Loucy (cell line): ENCODE measurements around the gene SRSF7.

ENCODE experiments used
- H2AFZ ChIP-seq: fragments of 200-600 bp; sonication (generic); 2 replicates; pipeline ENCODE4 v1.6.0; 2016; ENCODE audit warnings: antibody characterized with exemption, mild to moderate bottlenecking, low read length, moderate library complexity
- H3F3A ChIP-seq: fragments of 200-600 bp; 2 replicates; pipeline ENCODE4 v1.6.0; 2016; ENCODE audit warnings: antibody characterized with exemption, low read depth, mild to moderate bottlenecking
- H3K27me3 ChIP-seq: fragments of 200-600 bp; sonication (generic); 2 replicates; pipeline ENCODE4 v1.6.1; 2014; ENCODE audit warnings: low read length, mild to moderate bottlenecking; ENCODE audit not compliant: insufficient read depth, poor library complexity, severe bottlenecking
- H3K36me3 ChIP-seq: fragments of 200-600 bp; sonication (generic); 2 replicates; pipeline ENCODE4 v1.6.1; 2016; ENCODE audit warnings: low read length; ENCODE audit not compliant: insufficient read depth
- H3K4me1 ChIP-seq: fragments of 200-600 bp; sonication (generic); 2 replicates; pipeline ENCODE4 v1.5.1; 2014; ENCODE audit warnings: low read length, mild to moderate bottlenecking; ENCODE audit not compliant: insufficient read depth, poor library complexity, severe bottlenecking
- H3K4me2 ChIP-seq: fragments of 200-600 bp; sonication (generic); 2 replicates; pipeline ENCODE4 v1.6.0; 2014; ENCODE audit warnings: antibody characterized with exemption, low read length, low read depth, mild to moderate bottlenecking; ENCODE audit not compliant: poor library complexity, severe bottlenecking
- H3K4me3 ChIP-seq: fragments of 200-600 bp; sonication (generic); 2 replicates; pipeline ENCODE4 v1.5.1; 2014; ENCODE audit warnings: low read length, mild to moderate bottlenecking, mixed read lengths; ENCODE audit not compliant: poor library complexity, severe bottlenecking
- H3K79me2 ChIP-seq: fragments of 200-600 bp; sonication (generic); 2 replicates; pipeline ENCODE4 v1.6.1; 2014; ENCODE audit warnings: low read length; ENCODE audit not compliant: insufficient read depth
- H3K9ac ChIP-seq: fragments of 200-600 bp; sonication (generic); 2 replicates; pipeline ENCODE4 v1.6.0; 2014; ENCODE audit warnings: mild to moderate bottlenecking, low read depth, low read length, moderate library complexity; ENCODE audit not compliant: poor library complexity, severe bottlenecking
- H3K9me2 ChIP-seq: fragments of 200-600 bp; sonication (generic); replicated peaks from 2 replicates; pipeline ENCODE4 v1.6.1; 2016; ENCODE audit warnings: low read depth, low read length, mixed read lengths
- H3K9me3 ChIP-seq: fragments of 200-600 bp; sonication (generic); 2 replicates; pipeline ENCODE4 v1.6.1; 2014; ENCODE audit warnings: mild to moderate bottlenecking, antibody characterized with exemption, low read length, low read depth; ENCODE audit not compliant: insufficient read depth
- H4K20me1 ChIP-seq: fragments of 200-600 bp; sonication (generic); 2 replicates; pipeline ENCODE4 v1.6.0; 2014; ENCODE audit warnings: antibody characterized with exemption, low read length, mild to moderate bottlenecking; ENCODE audit not compliant: insufficient read depth, poor library complexity, severe bottlenecking
- CTCF ChIP-seq: fragments of 200-600 bp; sonication (generic); conservative IDR thresholded peaks from 2 replicates; pipeline ENCODE4 v1.5.1; 2014; ENCODE audit warnings: mild to moderate bottlenecking, antibody characterized with exemption, low read length
- EZH2phosphoT487 ChIP-seq: fragments of 200-600 bp; IDR thresholded peaks from 2 replicates; pipeline ENCODE4 v1.6.1; 2018; ENCODE audit warnings: antibody characterized with exemption, mild to moderate bottlenecking, moderate library complexity, borderline replicate concordance

Gene SRSF7

DNA sequence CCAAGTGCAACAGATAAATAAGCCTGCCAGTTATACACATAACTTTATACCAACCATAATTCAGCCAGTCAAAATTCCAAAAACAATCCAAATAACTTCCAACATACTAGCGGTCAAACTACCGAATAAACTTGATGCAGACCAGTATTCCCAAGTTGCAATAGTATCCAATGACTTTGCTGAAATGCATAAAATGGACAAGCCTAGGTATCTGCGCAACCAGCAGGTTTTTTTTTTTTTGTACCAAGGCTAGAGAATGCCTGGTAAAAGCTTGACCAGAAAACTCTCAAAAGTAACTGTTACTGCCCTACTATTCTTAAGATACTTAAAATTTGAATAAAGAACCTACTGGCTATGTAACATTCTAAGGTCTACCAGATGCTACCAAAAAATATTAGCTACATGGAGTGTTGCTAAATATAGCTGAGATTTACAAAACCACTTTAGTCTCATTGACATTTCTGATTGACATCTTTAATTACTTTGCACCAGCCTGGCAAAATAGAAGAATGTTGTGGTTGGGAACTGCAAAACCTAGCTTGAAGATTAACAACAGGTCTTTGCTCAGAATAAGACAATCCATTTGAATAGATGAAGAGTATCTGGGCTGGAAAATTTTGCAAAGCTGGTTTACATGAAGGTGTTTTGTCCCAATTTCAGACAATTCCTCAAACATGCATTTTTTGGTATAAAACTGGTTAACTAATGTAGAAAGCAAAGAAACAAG lies 7.3 kb downstream of the SRSF7 start:
- Histone ChIP-seq H3F3A (peaks cover 33% of the 10 kb centered on the region; the same call in 1 of the 2 replicates), H4K20me1 (peaks cover 84% of the 10 kb centered on the region), H3K4me3 (peak overlapping the region; percentile 100), H2AFZ (no peak overlapping the region), H3K79me2 (peaks cover 95% of the 10 kb centered on the region), H3K4me1 (peaks cover 52% of the 10 kb centered on the region), H3K4me2 (peak overlapping the region; percentile 89), H3K27me3 (no peaks in the 10 kb centered on the region), H3K9me3 (no peaks in the 10 kb centered on the region), H3K36me3 (peaks cover 73% of the 10 kb centered on the region), H3K9me2 (no peaks in the 10 kb centered on the region), H3K9ac (no peak overlapping the region)
- TF ChIP-seq EZH2phosphoT487, result no peak
- no peak for TF ChIP-seq CTCF

GRCh38 chr2:38742797-38743559 lies 8.2 kb downstream of the SRSF7 start:
- Histone ChIP-seq H3K36me3 (peaks cover 70% of the 10 kb centered on the region), H4K20me1 (peaks cover 75% of the 10 kb centered on the region), H3K79me2 (peaks cover 91% of the 10 kb centered on the region)

More at GRCh38 chr2:38742797-38743559, 8.2 kb downstream of the SRSF7 start:
- H3K4me2 ChIP-seq, result peak overlapping the region; percentile 89
- H3K9me3 ChIP-seq, result no peaks in the 10 kb centered on the region
- no peak overlapping the region for H3K9ac ChIP-seq
- peak overlapping the region; percentile 100 for H3K4me3 ChIP-seq
- no peak overlapping the region for H2AFZ ChIP-seq
- H3F3A ChIP-seq, result peaks cover 33% of the 10 kb centered on the region; the same call in 1 of the 2 replicates
- TF ChIP-seq EZH2phosphoT487 (no peak), CTCF (no peak)
- H3K9me2 ChIP-seq, result no peaks in the 10 kb centered on the region
- H3K4me1 ChIP-seq, result peaks cover 43% of the 10 kb centered on the region
- no peaks in the 10 kb centered on the region for H3K27me3 ChIP-seq
